Right atrium auricular region (tissue), 2 donors: ENCODE data around the gene NOC4L. TPM values are rescaled to one million over a fixed set of nuclear protein-coding genes. Genes with fewer than 3 reads are reported as not detected.

Experiments
- DNase-seq: peaks from one replicate; pipeline ENCODE4 v3.0.0-alpha.2; 2019; ENCODE audit warnings: low spot score
- H3K27ac ChIP-seq, 2 donors: fragments of 200-600 bp; sonication (generic); 1 replicate in 1 of 2; 2 replicates in 1 of 2; pipeline ENCODE4 v1.5.1; 2016 to 2019
- H3K27me3 ChIP-seq, 2 donors: fragments of 200-600 bp; sonication (generic); one replicate each; pipeline versions ENCODE4 v1.5.1 to v1.6.0; 2017 to 2019
- H3K36me3 ChIP-seq: fragments of 200-600 bp; sonication (generic); one replicate; pipeline ENCODE4 v1.5.1; 2016
- H3K4me1 ChIP-seq, 2 donors: fragments of 200-600 bp; sonication (generic); one replicate each; pipeline versions ENCODE4 v1.5.1 to v1.6.0; 2017 to 2019
- H3K4me3 ChIP-seq, 2 donors: fragments of 200-600 bp; sonication (generic); 1 replicate in 1 of 2; 2 replicates in 1 of 2; pipeline ENCODE4 v1.5.1; 2017 to 2019; ENCODE audit warnings: mild to moderate bottlenecking in 1 of 2, moderate library complexity in 1 of 2
- H3K9me3 ChIP-seq, 2 donors: fragments of 200-600 bp; sonication (generic); one replicate each; pipeline ENCODE4 v1.5.1; 2019
- CTCF ChIP-seq, 2 donors: fragments of 200-600 bp; sonication (generic); IDR thresholded peaks; one replicate each; pipeline ENCODE4 v1.5.1; 2019; ENCODE audit warnings: antibody characterized with exemption in 2 of 2
- total RNA-seq, 2 donors: library from RNA; depleted of rRNA; stranded (reverse); fragments of >200 nt; gene quantifications; one replicate each; pipeline ENCODE4 v1.1.0, GENCODE V29; 2016

The NOC4L gene
- total RNA-seq, 2 donors from 2014 or later = 6.9 to 9.9 TPM

- no peak for TF ChIP-seq CTCF (IDR thresholded peaks at IDR 0.05)
- no peak for DNase-seq
- Histone ChIP-seq H3K27ac (no peak overlapping the region), H3K9me3 (no peaks in the 10 kb centered on the region), H3K4me1 (no peaks in the 10 kb centered on the region), H3K4me3 (no peak overlapping the region), H3K36me3 (peaks cover 40% of the 10 kb centered on the region), H3K27me3 (no peaks in the 10 kb centered on the region)
These were observed 34.5 kb upstream of the NOC4L start for GRCh38 chr12:132109741-132110140.

- no peak for DNase-seq
- Histone ChIP-seq H3K27me3 (no peaks in the 10 kb centered on the region), H3K9me3 (no peaks in the 10 kb centered on the region), H3K4me3 (no peak overlapping the region), H3K36me3 (peaks cover 41% of the 10 kb centered on the region), H3K27ac (no peak overlapping the region), H3K4me1 (no peaks in the 10 kb centered on the region)
- no peak for TF ChIP-seq CTCF (IDR thresholded peaks at IDR 0.05)
These were observed 33.6 kb upstream of the NOC4L start for GRCh38 chr12:132110677-132111076.

GRCh38 chr12:132111654-132112304 lies 32.5 kb upstream of the NOC4L start:
- peaks cover 44% of the 10 kb centered on the region for H3K36me3 ChIP-seq

GRCh38 chr12:132114667-132115066 lies 29.6 kb upstream of the NOC4L start:
- no peak for DNase-seq
- peaks cover 40% of the 10 kb centered on the region for H3K36me3 ChIP-seq
- no peaks in the 10 kb centered on the region for H3K9me3 ChIP-seq
- no peak for TF ChIP-seq CTCF (IDR thresholded peaks at IDR 0.05)
- H3K27ac ChIP-seq = no peak overlapping the region
- H3K4me3 ChIP-seq = no peak overlapping the region
- no peaks in the 10 kb centered on the region for H3K4me1 ChIP-seq
- no peaks in the 10 kb centered on the region for H3K27me3 ChIP-seq

More at GRCh38 chr12:132111654-132112304, 32.5 kb upstream of the NOC4L start:
- Histone ChIP-seq H3K27ac (no peak overlapping the region), H3K4me1 (no peaks in the 10 kb centered on the region), H3K9me3 (no peaks in the 10 kb centered on the region), H3K27me3 (no peaks in the 10 kb centered on the region), H3K4me3 (no peak overlapping the region)
- no peak for DNase-seq
- no peak for TF ChIP-seq CTCF (IDR thresholded peaks at IDR 0.05)

- Histone ChIP-seq H3K27me3 (no peaks in the 10 kb centered on the region), H3K27ac (no peak overlapping the region), H3K4me1 (no peaks in the 10 kb centered on the region), H3K36me3 (peaks cover 33% of the 10 kb centered on the region), H3K9me3 (no peaks in the 10 kb centered on the region), H3K4me3 (no peak overlapping the region)
- no peak for DNase-seq
- no peak for TF ChIP-seq CTCF (IDR thresholded peaks at IDR 0.05)
These were observed 28.8 kb upstream of the NOC4L start for GRCh38 chr12:132115500-132115899.
